GM15510 (cell line): Measurements from ENCODE around the gene CRADD.

Experiments
- POLR2A ChIP-seq: IDR thresholded peaks from 3 replicates; pipeline ENCODE4 v1.6.1; 2011; ENCODE audit warnings: borderline replicate concordance; ENCODE audit not compliant: insufficient read length; ENCODE audit errors: extremely low read depth

The CRADD gene

DNA sequence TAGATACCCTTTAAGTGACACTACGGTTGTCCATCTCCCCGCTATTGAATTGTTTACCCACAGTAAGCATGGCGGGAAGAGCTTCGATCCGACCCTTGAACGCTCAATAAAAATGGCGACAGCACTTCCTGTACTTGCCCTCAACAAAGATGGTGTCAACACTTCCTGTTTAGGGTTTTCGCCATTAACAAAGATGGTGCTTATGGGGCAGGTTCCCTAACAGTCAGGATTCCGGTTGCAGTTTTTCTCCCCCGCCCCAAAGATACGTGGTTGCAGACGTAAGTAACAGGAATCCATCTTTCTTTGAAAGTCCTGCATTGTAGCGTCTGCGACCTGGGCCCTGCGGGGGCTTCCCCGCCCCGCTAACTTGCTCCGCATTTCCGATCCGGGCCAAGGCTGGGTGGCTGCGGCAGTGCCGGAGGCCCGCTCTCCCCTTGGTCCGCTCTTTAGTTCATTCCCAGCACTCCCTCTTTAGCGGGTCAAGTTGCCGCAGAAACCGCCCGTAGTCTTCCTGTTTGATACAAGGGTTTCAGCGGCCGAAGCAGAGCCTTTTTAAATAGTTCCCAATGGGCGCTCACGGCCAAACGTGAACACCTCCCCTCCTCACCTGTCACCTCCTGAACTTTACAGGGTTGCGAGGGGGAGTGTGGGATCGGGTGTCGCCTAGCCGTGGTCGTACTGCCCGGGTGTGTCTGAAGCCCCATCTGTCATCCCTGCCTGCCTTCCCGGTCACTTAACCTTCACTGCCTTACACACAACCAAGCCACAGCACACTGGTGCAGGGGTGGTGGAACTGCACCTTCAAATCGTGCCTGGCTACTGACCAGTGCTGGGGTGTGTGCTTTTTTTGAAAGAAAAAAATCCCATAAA, at the start of gene CRADD:
CRADD (plus strand) TSS at position 181 of the 870 bp plus-strand sequence.
- peak; percentile 77 for TF ChIP-seq POLR2A

DNA sequence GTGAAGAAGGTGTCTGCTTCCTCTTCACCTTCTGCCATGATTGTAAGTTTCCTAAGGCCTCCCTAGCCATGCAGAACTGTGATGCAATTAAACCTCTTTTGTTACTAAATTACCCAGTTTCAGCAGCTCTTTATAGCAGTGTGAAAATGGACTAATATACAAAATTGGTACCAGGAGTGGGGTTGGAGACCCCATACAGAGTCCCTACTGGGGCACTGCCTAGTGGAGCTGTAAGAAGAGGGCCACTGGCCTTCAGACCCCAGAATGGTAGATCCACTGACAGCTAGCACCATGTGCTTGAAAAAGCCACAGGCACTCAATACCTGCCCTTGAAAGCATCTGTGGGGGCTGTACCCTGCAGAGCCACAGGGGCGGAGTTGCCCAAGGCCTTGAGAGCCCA, 44.8 kb upstream of the CRADD start:
- TF ChIP-seq POLR2A: no peak

DNA sequence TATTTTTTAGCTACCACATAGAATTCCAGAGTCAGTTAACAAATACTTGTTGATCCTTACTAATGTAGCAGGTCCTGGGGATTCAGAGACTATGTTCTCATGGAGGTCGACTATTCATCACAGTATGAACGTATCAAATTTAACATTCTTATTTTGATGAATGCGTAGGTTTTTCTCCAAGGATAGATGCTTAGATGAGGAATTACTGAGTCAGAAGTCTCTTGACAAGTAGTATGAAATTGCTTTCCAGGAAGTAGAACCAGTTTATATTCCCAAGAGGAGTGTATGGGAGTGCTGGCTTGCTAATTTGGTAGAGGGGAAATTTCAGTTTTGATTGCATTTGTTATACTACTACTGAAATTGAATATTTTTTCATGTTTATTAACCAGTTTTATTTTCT, 42.8 kb upstream of the CRADD start:
- no peak for TF ChIP-seq POLR2A

DNA sequence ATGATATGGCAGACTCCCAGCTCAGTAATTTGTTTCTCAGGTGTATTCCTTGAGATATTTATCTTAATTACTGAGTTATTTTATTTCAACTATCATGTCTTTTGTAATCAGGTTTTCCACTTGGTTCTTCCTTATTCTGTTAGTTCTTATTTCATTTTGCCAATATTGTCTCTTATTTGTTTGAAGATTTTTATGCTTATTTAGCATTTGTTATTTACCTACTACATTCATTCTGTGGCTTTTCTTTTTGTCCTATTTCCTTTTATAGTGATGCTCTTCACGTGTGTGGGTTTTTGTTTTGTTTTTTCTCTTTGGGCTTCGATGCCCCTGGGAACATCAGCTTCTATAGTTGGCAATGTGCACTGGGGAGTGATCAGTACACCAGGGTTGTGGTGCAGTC, 40.5 kb upstream of the CRADD start:
- TF ChIP-seq POLR2A: no peak

DNA sequence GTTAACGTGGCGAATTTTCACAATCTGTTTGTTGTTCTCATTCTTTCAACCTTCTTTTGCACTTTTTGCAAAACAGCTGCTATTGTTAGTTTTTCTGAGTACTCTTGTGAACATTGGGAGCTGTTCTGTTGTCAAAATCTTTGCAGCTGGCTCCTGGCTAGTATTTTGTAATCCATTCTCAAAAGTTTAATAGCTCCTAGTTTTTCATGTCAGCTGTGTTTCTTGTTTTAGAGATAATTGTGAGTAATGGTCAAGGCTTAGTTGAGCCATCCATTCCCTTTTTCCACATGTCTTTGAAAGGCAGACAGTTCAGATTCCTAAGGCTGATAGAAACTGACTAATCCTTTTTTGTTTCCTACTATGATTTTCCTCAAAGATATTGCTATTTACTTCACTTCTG, 39.1 kb upstream of the CRADD start:
- TF ChIP-seq POLR2A: no peak

DNA sequence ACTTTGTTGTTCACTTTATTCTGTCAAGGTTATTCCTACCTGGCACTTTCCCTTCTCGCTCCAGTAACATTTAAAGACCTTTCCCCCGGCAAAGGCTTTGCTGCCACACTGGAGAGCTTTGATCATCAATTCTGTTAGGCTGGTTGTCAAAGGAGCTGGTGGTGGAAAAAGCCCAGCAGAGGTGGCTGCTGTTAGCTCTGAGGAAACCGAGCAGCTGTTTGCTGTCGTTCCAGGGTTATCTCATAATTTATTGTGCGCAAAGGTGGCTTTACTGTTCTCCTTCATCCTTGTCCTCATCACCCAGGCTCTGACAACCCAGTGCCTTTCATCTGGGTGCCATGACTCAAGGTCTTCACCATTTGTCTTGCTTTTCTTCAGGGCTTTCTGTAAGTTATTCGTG, 38.2 kb upstream of the CRADD start:
- TF ChIP-seq POLR2A: no peak

DNA sequence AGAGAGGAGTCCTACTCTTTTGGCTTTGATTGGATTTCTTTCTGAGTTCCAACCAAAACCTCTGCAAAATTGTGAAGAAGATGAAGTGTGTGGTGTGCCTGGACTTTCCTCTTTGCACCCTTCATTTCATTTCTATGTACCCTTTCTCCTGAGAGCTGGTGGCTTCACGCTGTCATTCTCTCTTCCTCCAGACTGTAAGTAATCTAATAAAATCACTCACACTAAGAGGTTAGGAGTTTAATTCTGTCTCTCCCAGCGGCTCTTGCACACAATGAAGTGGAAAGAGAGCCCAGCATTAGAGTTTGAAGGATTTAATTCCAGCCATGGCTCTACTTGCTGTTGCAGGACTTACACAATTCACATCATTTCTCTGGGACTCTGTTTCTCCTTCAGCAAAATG, 37.8 kb upstream of the CRADD start:
- TF ChIP-seq POLR2A: no peak

DNA sequence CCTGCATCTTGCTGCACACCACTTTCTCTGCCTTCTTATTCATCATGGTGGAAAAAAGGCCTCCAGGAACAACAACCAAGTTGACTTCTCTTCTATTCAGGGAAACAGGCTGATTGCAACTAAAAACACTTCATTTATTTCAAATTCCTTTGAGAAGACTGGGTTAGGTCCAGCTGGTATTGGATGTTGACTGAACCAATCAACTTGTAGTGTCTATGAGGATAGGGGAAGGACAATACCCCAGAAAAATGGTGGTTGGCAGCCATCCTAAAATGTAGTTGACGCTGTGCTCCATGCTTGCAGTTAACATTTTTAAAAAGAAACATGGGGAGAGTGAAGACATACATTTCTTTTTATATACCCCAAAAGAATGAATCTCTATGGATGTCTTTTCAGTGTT, 34.4 kb upstream of the CRADD start:
- TF ChIP-seq POLR2A: no peak

DNA sequence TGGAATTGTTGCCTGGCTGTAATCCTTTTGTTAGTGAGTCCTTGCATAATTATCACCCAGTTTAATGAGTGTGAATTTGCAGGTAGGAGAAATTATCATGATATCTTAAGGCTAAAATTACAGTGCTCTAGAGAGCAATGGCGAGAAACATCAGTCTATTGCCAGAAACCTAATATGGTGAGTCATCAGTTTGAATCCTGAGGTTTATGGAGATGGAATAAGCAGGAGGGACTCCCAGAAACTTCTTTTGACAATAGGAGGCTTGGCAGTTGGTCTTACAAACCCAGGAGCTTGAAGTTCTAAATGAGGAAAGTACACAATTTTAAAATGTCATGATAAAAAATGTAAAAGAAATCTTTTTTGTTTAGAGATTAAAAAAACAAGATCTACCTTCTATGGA, 31.5 kb upstream of the CRADD start:
- TF ChIP-seq POLR2A: no peak

DNA sequence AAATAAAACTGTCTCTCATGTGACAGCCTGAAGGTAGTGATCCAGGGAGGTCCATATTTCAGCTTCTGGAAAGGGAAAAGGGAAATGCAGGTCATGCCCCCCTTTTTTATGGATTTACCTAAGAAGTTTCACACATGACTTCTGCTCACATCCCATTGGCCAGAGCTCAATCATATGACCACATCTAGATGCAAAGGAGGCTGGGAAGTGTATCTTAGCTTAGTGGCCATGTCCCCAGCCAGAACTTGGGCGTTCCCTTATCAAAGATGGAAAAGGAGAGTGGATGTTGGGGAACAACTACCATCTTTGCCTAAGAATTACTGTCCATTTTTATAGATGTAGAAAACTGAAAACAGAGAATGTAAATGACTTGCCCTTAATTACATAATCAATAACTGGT, 26.5 kb upstream of the CRADD start:
- no peak for TF ChIP-seq POLR2A

DNA sequence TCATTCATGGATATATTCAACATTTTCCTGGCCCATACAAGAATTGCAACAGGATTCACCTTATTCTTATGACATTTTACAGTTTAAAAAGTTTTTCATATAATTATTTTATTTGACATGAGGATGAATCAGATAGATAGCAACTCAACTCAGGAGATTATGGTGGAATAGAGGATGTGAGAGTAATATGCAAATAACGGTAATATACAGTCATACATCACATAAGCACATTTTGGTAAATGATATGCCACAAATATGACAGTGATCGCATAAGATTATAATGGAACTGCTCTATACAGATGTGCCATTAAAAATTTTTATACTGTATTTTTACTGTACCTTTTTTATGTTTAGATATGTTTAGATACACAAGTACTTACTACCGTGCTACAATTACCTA, 24.1 kb upstream of the CRADD start:
- TF ChIP-seq POLR2A: no peak

DNA sequence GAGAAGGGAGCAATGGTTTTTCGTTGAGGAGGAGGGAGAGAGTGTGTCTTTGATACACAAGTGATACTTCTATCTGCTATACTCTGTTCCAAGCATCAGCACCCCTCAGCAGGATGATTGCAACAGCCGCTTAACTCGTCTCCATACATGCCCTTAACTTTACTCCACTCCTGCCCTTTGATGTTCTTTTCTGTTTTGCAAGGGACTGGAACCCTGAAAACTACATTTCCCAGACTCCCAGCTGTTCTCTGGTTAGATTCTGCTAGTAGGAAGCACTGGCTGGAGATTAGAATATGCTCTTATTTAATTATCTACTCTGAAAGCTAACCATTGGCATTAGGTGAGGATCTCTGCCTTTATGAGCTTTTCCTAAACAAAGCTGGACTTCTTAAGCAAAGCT, 23.5 kb upstream of the CRADD start:
- TF ChIP-seq POLR2A: no peak

DNA sequence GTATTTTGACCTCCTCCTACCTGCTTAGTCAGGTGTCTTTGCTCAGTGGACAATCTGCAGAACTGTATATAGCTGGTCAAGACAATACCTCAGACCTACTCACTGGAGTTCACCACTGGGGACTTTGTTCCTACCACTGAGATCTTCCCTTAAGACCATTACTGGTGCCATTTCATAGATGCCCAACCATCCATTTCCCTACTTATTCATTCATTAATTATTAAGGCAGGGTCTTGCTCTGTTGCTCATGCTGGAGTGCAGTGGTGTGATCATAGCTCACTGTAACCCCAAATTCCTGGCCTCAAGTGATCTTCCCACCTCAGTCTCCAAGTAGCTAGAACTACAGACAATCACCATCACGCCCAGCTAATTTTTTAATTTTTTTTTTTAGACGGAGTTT, 22.8 kb upstream of the CRADD start:
- no peak for TF ChIP-seq POLR2A

DNA sequence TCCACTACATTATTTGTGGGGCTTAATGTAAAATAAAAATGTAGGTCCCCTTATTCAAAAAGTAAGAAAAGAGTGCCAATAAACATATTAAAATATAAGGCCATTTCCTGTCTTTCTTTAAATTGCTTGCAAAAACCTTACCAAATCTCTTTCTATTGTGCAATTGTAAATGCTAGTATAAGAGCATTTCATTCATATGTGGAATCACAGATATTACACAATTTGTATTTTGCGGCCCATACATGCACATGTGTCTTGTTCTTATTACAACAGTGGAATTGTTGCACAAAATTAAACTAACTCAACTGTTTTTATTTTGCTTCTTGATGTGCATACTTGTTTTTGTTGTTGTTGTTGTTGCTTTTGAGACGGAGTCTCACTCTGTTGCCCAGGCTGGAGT, 20.1 kb upstream of the CRADD start:
- TF ChIP-seq POLR2A: no peak

DNA sequence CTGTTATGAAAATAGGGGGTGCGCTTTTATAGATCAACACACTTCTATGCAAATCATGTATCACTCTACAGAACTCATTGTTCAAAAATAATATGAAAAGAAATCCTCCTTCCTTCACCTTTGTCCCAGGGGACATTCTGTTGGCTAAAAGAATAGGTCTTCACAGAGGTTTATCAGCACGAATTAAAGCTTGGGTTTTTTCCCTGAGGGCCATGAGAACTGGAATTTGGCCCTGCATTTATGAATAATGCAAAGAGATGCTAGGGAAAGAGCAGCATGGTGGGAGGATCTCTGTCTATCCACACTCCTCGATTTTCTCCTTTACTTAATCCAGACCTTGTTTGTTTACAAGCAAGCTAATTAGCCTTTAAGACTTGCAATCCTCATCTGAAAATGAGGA, 16.2 kb upstream of the CRADD start:
- TF ChIP-seq POLR2A: no peak

DNA sequence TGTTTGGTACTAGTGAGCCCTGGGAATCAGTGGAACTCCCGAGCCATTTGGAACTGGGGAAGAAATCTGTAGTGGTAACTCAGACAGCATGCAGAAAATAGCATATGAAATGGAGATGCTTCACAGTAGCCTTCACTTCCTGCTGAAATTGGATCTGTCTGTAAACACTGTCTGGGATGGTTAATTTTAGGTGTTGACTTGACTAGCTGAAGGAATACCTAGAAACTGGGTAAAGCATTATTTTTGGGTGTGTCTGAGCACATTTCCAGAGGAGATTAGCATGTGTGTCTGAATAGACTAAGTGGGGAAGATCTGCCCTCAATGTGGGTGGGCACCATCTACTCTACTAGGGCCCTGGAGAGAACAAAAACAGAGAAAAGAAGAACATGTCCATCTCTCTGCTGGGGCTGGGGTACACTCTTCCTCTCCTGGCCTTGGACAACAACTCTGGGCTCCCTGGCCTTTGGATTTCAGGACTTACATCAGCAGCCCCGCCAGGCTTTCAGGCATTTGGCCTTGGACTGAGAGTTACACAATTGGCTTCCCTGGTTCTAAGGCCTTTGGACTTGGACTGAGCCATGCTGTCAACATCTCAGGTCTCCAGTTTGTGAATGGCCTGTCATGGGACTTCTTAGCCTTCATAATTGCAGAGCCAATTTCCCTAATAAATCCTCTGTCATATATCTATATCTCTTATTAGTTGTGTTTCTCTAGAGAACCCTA, 14.0 kb upstream of the CRADD start:
- TF ChIP-seq POLR2A: no peak
